ENCODE data around the gene CELF2.

Gene CELF2

DNA sequence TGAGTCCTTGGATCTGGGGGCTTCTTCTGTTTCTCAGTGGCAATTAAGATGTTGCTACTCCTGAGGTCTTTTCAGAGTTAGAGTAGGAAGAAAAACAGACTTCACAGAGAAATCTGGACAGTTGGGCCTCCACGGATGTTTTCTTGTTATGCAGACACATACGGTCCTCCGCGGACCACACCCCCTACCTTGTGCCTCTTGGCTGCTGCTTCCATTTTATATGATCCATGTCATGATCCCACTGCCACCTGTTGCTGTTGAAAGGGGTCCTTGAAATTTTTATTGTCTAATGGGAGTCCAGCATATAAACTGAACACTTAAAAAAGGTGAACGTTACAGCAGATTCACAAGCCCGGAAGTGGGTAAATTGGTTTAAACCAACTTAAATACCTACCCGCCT is 8.3 kb downstream of the CELF2 start:
- Histone ChIP-seq H3K4me2 (ENCODE audit: low read length) (no peak overlapping the region), H3K79me2 (ENCODE audit: control insufficient read depth, low read length) (no peaks in the 10 kb centered on the region), H4K20me1 (ENCODE audit: control insufficient read depth, insufficient read depth, low read depth, low read length) (no peaks in the 10 kb centered on the region), H3F3A (ENCODE audit: control insufficient read depth, insufficient read depth) (no peaks in the 10 kb centered on the region), H3K9me2 (replicated peaks; ENCODE audit: control insufficient read depth, low read length) (no peaks in the 10 kb centered on the region), H3K4me1 (ENCODE audit: control insufficient read depth, low read length) (no peaks in the 10 kb centered on the region), H3K27ac (ENCODE audit: low read depth, low read length) (no peak overlapping the region), H3K4me3 (ENCODE audit: low read length) (no peak overlapping the region), H3K27me3 (ENCODE audit: control insufficient read depth, low read length) (no peaks in the 10 kb centered on the region), H3K9me3 (ENCODE audit: control insufficient read depth, insufficient read depth, low read length) (no peaks in the 10 kb centered on the region), H3K36me3 (ENCODE audit: control insufficient read depth, low read length) (no peaks in the 10 kb centered on the region)
- no peak for TF ChIP-seq EZH2phosphoT487 (IDR thresholded peaks at IDR 0.05; ENCODE audit: borderline replicate concordance, low read length)
- TF ChIP-seq, protein P1, sequence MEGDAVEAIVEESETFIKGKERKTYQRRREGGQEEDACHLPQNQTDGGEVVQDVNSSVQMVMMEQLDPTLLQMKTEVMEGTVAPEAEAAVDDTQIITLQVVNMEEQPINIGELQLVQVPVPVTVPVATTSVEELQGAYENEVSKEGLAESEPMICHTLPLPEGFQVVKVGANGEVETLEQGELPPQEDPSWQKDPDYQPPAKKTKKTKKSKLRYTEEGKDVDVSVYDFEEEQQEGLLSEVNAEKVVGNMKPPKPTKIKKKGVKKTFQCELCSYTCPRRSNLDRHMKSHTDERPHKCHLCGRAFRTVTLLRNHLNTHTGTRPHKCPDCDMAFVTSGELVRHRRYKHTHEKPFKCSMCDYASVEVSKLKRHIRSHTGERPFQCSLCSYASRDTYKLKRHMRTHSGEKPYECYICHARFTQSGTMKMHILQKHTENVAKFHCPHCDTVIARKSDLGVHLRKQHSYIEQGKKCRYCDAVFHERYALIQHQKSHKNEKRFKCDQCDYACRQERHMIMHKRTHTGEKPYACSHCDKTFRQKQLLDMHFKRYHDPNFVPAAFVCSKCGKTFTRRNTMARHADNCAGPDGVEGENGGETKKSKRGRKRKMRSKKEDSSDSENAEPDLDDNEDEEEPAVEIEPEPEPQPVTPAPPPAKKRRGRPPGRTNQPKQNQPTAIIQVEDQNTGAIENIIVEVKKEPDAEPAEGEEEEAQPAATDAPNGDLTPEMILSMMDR (IDR thresholded peaks at IDR 0.05; ENCODE audit: low read depth, low read length, poor library complexity, severe bottlenecking): no peak

DNA sequence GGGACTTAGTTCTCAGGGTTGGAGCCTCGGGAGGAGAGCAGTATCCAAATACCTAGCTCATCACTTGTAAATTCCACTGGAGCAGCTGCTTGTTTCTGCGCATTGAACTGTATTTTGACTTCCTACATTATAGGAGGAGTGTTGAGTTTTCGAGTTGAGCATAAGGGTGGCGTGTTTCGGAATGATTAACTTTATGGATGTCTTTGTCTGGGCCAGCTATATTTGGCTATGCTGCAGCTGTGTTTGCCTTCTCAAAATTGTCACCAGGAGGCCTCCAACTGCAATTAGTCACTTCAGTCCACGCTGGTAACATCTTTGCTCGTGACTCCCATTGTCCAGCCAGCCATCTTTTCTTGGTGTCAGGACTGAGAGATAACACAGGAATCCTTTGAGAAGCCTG is 9.1 kb downstream of the CELF2 start:
- no peaks in the 10 kb centered on the region for H3K9me3 ChIP-seq (ENCODE audit: control insufficient read depth, insufficient read depth, low read length)
- H4K20me1 ChIP-seq (ENCODE audit: control insufficient read depth, insufficient read depth, low read depth, low read length): no peaks in the 10 kb centered on the region
- H3K4me3 ChIP-seq (ENCODE audit: low read length): no peak overlapping the region
- H3F3A ChIP-seq (ENCODE audit: control insufficient read depth, insufficient read depth): no peaks in the 10 kb centered on the region
- H3K4me1 ChIP-seq (ENCODE audit: control insufficient read depth, low read length): no peaks in the 10 kb centered on the region
- H3K27me3 ChIP-seq (ENCODE audit: control insufficient read depth, low read length): no peaks in the 10 kb centered on the region
- TF ChIP-seq, protein P1 (IDR thresholded peaks at IDR 0.05; ENCODE audit: low read depth, low read length, poor library complexity, severe bottlenecking): no peak
- no peak for TF ChIP-seq EZH2phosphoT487 (IDR thresholded peaks at IDR 0.05; ENCODE audit: borderline replicate concordance, low read length)
- H3K79me2 ChIP-seq (ENCODE audit: control insufficient read depth, low read length): no peaks in the 10 kb centered on the region
- no peaks in the 10 kb centered on the region for H3K9me2 ChIP-seq (replicated peaks; ENCODE audit: control insufficient read depth, low read length)
- no peak overlapping the region for H3K27ac ChIP-seq (ENCODE audit: low read depth, low read length)
- H3K36me3 ChIP-seq (ENCODE audit: control insufficient read depth, low read length): no peaks in the 10 kb centered on the region
- H3K4me2 ChIP-seq (ENCODE audit: low read length): no peak overlapping the region

DNA sequence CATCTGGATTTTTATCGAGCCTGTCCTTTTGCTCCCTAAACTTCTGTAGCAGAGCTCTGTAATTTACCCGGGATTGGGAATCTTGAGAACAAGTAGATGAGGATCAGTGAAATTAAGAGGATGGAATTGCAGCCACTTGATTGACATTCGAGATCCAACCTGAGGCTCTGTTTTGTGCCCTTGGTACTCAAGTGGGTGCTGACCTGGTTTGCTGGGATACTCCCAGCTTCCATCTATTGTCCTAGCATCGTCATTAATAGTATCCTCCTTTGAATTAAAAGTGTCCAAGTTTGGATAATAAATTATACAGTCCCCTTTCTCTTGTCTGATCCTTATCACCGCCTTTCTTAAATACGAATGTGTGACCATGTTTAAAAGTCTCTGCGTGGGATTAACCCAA is 17.1 kb downstream of the CELF2 start:
- H3K9me3 ChIP-seq (ENCODE audit: control insufficient read depth, insufficient read depth, low read length): no peaks in the 10 kb centered on the region
- H3K27me3 ChIP-seq (ENCODE audit: control insufficient read depth, low read length): no peaks in the 10 kb centered on the region
- no peak overlapping the region for H3K27ac ChIP-seq (ENCODE audit: low read depth, low read length)
- H4K20me1 ChIP-seq (ENCODE audit: control insufficient read depth, insufficient read depth, low read depth, low read length): no peaks in the 10 kb centered on the region
- no peaks in the 10 kb centered on the region for H3K36me3 ChIP-seq (ENCODE audit: control insufficient read depth, low read length)
- H3K79me2 ChIP-seq (ENCODE audit: control insufficient read depth, low read length): no peaks in the 10 kb centered on the region
- no peak for TF ChIP-seq EZH2phosphoT487 (IDR thresholded peaks at IDR 0.05; ENCODE audit: borderline replicate concordance, low read length)
- TF ChIP-seq, protein P1 (IDR thresholded peaks at IDR 0.05; ENCODE audit: low read depth, low read length, poor library complexity, severe bottlenecking): no peak
- no peak overlapping the region for H3K4me2 ChIP-seq (ENCODE audit: low read length)
- H3K4me3 ChIP-seq (ENCODE audit: low read length): no peak overlapping the region
- H3K4me1 ChIP-seq (ENCODE audit: control insufficient read depth, low read length): no peaks in the 10 kb centered on the region
- H3K9me2 ChIP-seq (replicated peaks; ENCODE audit: control insufficient read depth, low read length): no peaks in the 10 kb centered on the region
- no peaks in the 10 kb centered on the region for H3F3A ChIP-seq (ENCODE audit: control insufficient read depth, insufficient read depth)

Measured in DOHH2 (cell line).